ENCODE results near the gene GBF1. TPM values are rescaled to one million over a fixed set of nuclear protein-coding genes. Genes with fewer than 3 reads are reported as not detected.

GBF1 gene
- total and polyA plus RNA-seq, 2 of the 13 experiments (the other 11 are each of a cell fraction or from before 2014, with no cell fraction given) = 17.1 to 21.9 TPM

GRCh38 chr10:102394079-102394800 lies 148.9 kb downstream of the GBF1 start (continued):
- TF ChIP-seq SMAD3 (CRISPR knock-in tag; IDR thresholded peaks at IDR 0.05) = peak; percentile 53
- TF ChIP-seq MYC (CRISPR knock-in tag; IDR thresholded peaks at IDR 0.05; ENCODE audit: borderline replicate concordance) = peak; percentile 39; the same call in 1 of the 2 replicates
- TF ChIP-seq, protein P1, sequence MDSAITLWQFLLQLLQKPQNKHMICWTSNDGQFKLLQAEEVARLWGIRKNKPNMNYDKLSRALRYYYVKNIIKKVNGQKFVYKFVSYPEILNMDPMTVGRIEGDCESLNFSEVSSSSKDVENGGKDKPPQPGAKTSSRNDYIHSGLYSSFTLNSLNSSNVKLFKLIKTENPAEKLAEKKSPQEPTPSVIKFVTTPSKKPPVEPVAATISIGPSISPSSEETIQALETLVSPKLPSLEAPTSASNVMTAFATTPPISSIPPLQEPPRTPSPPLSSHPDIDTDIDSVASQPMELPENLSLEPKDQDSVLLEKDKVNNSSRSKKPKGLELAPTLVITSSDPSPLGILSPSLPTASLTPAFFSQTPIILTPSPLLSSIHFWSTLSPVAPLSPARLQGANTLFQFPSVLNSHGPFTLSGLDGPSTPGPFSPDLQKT (CRISPR knock-in tag; IDR thresholded peaks at IDR 0.05; ENCODE audit: borderline replicate concordance) = no peak
- no peak for TF ChIP-seq MIER3 (CRISPR knock-in tag; IDR thresholded peaks at IDR 0.05; ENCODE audit: borderline replicate concordance)
- TF ChIP-seq, protein P2, sequence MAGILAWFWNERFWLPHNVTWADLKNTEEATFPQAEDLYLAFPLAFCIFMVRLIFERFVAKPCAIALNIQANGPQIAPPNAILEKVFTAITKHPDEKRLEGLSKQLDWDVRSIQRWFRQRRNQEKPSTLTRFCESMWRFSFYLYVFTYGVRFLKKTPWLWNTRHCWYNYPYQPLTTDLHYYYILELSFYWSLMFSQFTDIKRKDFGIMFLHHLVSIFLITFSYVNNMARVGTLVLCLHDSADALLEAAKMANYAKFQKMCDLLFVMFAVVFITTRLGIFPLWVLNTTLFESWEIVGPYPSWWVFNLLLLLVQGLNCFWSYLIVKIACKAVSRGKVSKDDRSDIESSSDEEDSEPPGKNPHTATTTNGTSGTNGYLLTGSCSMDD (CRISPR knock-in tag; IDR thresholded peaks at IDR 0.05) = no peak
- TF ChIP-seq BRCA1 (CRISPR knock-in tag; IDR thresholded peaks at IDR 0.05) = peak; percentile 63; the same call in 1 of the 2 replicates
- TF ChIP-seq, protein P3, sequence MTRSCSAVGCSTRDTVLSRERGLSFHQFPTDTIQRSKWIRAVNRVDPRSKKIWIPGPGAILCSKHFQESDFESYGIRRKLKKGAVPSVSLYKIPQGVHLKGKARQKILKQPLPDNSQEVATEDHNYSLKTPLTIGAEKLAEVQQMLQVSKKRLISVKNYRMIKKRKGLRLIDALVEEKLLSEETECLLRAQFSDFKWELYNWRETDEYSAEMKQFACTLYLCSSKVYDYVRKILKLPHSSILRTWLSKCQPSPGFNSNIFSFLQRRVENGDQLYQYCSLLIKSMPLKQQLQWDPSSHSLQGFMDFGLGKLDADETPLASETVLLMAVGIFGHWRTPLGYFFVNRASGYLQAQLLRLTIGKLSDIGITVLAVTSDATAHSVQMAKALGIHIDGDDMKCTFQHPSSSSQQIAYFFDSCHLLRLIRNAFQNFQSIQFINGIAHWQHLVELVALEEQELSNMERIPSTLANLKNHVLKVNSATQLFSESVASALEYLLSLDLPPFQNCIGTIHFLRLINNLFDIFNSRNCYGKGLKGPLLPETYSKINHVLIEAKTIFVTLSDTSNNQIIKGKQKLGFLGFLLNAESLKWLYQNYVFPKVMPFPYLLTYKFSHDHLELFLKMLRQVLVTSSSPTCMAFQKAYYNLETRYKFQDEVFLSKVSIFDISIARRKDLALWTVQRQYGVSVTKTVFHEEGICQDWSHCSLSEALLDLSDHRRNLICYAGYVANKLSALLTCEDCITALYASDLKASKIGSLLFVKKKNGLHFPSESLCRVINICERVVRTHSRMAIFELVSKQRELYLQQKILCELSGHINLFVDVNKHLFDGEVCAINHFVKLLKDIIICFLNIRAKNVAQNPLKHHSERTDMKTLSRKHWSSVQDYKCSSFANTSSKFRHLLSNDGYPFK (CRISPR knock-in tag; IDR thresholded peaks at IDR 0.05; ENCODE audit: borderline replicate concordance) = peak; percentile 70; the same call in 1 of the 2 replicates
- TF ChIP-seq GFI1 (CRISPR knock-in tag; IDR thresholded peaks at IDR 0.05; ENCODE audit: borderline replicate concordance) = peak; percentile 54; the same call in 1 of the 2 replicates
- peak; percentile 68; the same call in 1 of the 2 replicates for TF ChIP-seq ZNF704 (CRISPR knock-in tag; IDR thresholded peaks at IDR 0.05; ENCODE audit: borderline replicate concordance)
- TF ChIP-seq ZFY (CRISPR knock-in tag; IDR thresholded peaks at IDR 0.05) = peak; percentile 46; the same call in 1 of the 2 replicates
- TF ChIP-seq SIN3A (IDR thresholded peaks at IDR 0.05; ENCODE audit: borderline replicate concordance, low read depth, low read length) = peak; percentile 85; the same call in 1 of the 2 replicates
- TF ChIP-seq ZBTB3 (CRISPR knock-in tag; IDR thresholded peaks at IDR 0.05; ENCODE audit: borderline replicate concordance, low read depth) = no peak
- TF ChIP-seq, protein P4, sequence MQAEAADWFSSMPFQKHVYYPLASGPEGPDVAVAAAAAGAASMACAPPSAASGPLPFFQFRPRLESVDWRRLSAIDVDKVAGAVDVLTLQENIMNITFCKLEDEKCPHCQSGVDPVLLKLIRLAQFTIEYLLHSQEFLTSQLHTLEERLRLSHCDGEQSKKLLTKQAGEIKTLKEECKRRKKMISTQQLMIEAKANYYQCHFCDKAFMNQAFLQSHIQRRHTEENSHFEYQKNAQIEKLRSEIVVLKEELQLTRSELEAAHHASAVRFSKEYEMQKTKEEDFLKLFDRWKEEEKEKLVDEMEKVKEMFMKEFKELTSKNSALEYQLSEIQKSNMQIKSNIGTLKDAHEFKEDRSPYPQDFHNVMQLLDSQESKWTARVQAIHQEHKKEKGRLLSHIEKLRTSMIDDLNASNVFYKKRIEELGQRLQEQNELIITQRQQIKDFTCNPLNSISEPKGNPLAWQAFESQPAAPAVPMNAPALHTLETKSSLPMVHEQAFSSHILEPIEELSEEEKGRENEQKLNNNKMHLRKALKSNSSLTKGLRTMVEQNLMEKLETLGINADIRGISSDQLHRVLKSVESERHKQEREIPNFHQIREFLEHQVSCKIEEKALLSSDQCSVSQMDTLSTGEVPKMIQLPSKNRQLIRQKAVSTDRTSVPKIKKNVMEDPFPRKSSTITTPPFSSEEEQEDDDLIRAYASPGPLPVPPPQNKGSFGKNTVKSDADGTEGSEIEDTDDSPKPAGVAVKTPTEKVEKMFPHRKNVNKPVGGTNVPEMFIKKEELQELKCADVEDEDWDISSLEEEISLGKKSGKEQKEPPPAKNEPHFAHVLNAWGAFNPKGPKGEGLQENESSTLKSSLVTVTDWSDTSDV (CRISPR knock-in tag; IDR thresholded peaks at IDR 0.05) = no peak
- peak; percentile 69 for TF ChIP-seq RBFOX2 (IDR thresholded peaks at IDR 0.05; ENCODE audit: low read depth, low read length)
- peak; percentile 97 for TF ChIP-seq SRSF1 (optimal IDR thresholded peaks at IDR 0.05; ENCODE audit: low read depth, low read length)
- TF ChIP-seq, protein P5, sequence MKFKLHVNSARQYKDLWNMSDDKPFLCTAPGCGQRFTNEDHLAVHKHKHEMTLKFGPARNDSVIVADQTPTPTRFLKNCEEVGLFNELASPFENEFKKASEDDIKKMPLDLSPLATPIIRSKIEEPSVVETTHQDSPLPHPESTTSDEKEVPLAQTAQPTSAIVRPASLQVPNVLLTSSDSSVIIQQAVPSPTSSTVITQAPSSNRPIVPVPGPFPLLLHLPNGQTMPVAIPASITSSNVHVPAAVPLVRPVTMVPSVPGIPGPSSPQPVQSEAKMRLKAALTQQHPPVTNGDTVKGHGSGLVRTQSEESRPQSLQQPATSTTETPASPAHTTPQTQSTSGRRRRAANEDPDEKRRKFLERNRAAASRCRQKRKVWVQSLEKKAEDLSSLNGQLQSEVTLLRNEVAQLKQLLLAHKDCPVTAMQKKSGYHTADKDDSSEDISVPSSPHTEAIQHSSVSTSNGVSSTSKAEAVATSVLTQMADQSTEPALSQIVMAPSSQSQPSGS (CRISPR knock-in tag; IDR thresholded peaks at IDR 0.05) = 0 out of 2 replicates have a peak, but pooled peaks have one; percentile 34
- TF ChIP-seq PHF5A (CRISPR knock-in tag; IDR thresholded peaks at IDR 0.05; ENCODE audit: low read depth, unreplicated experiment) = no peak
